ENCODE measurements around the gene ENTREP3.
"Not testable (repeated sequence)": the region's sequence is repeated elsewhere in the genome, so short reads cannot be mapped to it uniquely, and the experiment has no call there.

ENTREP3 gene

GRCh38 chr1:155255243-155256007, at the start of gene ENTREP3:
Gene ENTREP3, minus strand, starts transcription at chr1:155255483. Its CDS starts 606 bp downstream, at chr1:155254877.
- DNase-seq (ENCODE audit: low spot score) (peak; percentile 45), FAIRE-seq (no peak)

GRCh38 chr1:155304558-155305063, 49.3 kb upstream of the ENTREP3 start:
- DNase-seq (ENCODE audit: low spot score): peak; percentile 61
- peak; percentile 36 for FAIRE-seq

GRCh38 chr1:155301342-155301841, 46.1 kb upstream of the ENTREP3 start, which contains the start of gene PKLR:
Gene PKLR, minus strand, starts transcription at chr1:155301438. Its CDS starts 43 bp downstream, at chr1:155301395.
- FAIRE-seq (no peak), DNase-seq (ENCODE audit: low spot score) (no peak)

GRCh38 chr1:155300553-155301329, 45.5 kb upstream of the ENTREP3 start:
- FAIRE-seq: no peak

GRCh38 chr1:155300024-155300423, 44.7 kb upstream of the ENTREP3 start:
- FAIRE-seq: no peak
- no peak for DNase-seq (ENCODE audit: low spot score)

More at GRCh38 chr1:155300553-155301329, 45.5 kb upstream of the ENTREP3 start:
- no peak for DNase-seq (ENCODE audit: low spot score)

GRCh38 chr1:155297384-155297783, 42.1 kb upstream of the ENTREP3 start:
- no peak for FAIRE-seq
- no peak for DNase-seq (ENCODE audit: low spot score)

- FAIRE-seq (no peak), DNase-seq (ENCODE audit: low spot score) (no peak)
Observed at GRCh38 chr1:155296661-155297060, 41.4 kb upstream of the ENTREP3 start.

GRCh38 chr1:155295942-155296267, 40.6 kb upstream of the ENTREP3 start:
- no peak for FAIRE-seq
- no peak for DNase-seq (ENCODE audit: low spot score)

GRCh38 chr1:155295183-155295941, 40.1 kb upstream of the ENTREP3 start:
- DNase-seq (ENCODE audit: low spot score): no peak
- no peak for FAIRE-seq

GRCh38 chr1:155294520-155295182, 39.4 kb upstream of the ENTREP3 start:
- no peak for DNase-seq (ENCODE audit: low spot score)
- FAIRE-seq: no peak

- FAIRE-seq: no peak
- no peak for DNase-seq (ENCODE audit: low spot score)
Observed at GRCh38 chr1:155293086-155293749, 37.9 kb upstream of the ENTREP3 start.

GRCh38 chr1:155291006-155291405, 35.7 kb upstream of the ENTREP3 start:
- not testable (repeated sequence) for DNase-seq (ENCODE audit: low spot score); FAIRE-seq

- no peak for FAIRE-seq
- DNase-seq (ENCODE audit: low spot score): no peak
Observed at GRCh38 chr1:155287987-155288543, 32.8 kb upstream of the ENTREP3 start.

- DNase-seq (ENCODE audit: low spot score) (no peak), FAIRE-seq (no peak)
Observed at GRCh38 chr1:155286544-155286943, 31.3 kb upstream of the ENTREP3 start.

GRCh38 chr1:155285631-155286044, 30.4 kb upstream of the ENTREP3 start:
- no peak for DNase-seq (ENCODE audit: low spot score)
- no peak for FAIRE-seq

- no peak for FAIRE-seq
Observed at GRCh38 chr1:155285063-155285462, 29.8 kb upstream of the ENTREP3 start.

GRCh38 chr1:155284476-155284875, 29.2 kb upstream of the ENTREP3 start:
- DNase-seq (ENCODE audit: low spot score) (no peak), FAIRE-seq (no peak)

More at GRCh38 chr1:155285063-155285462, 29.8 kb upstream of the ENTREP3 start:
- no peak for DNase-seq (ENCODE audit: low spot score)

- DNase-seq (ENCODE audit: low spot score) (no peak), FAIRE-seq (no peak)
Observed at GRCh38 chr1:155282488-155283091, 27.3 kb upstream of the ENTREP3 start.

- FAIRE-seq (no peak), DNase-seq (ENCODE audit: low spot score) (no peak)
Observed at GRCh38 chr1:155279268-155279667, 24.0 kb upstream of the ENTREP3 start.

All from RCC 7860 (cell line).